ENCODE measurements around the gene KCTD5.
A peak's percentile ranks its signal among the peaks of the same experiment; 100 is the strongest.

The KCTD5 gene

GRCh38 chr16:2682209-2683021 lies at the start of gene KCTD5 (continued):
- no peak for TF ChIP-seq ZNF530 (tag by site-specific recombination; IDR thresholded peaks at IDR 0.05; ENCODE audit: low read depth)
- TF ChIP-seq ZNF549 (tag by site-specific recombination; IDR thresholded peaks at IDR 0.05): no peak
- TF ChIP-seq ZNF18 (tag by site-specific recombination; IDR thresholded peaks at IDR 0.05): peak; percentile 17; the same call in 1 of the 2 replicates
- peak; percentile 60; the same call in 1 of the 2 replicates for TF ChIP-seq ELK4 (IDR thresholded peaks at IDR 0.05; ENCODE audit: borderline replicate concordance, low read depth, low read length)
- TF ChIP-seq OVOL3 (tag by site-specific recombination; IDR thresholded peaks at IDR 0.05): 0 out of 2 replicates have a peak, but pooled peaks have one; percentile 76
- TF ChIP-seq ZNF292 (tag by site-specific recombination; IDR thresholded peaks at IDR 0.05; ENCODE audit: borderline replicate concordance, low read depth): no peak
- peak; percentile 80 for TF ChIP-seq ZNF146 (tag by site-specific recombination; IDR thresholded peaks at IDR 0.05)
- TF ChIP-seq ZNF626 (tag by site-specific recombination; IDR thresholded peaks at IDR 0.05): no peak
- no peak for TF ChIP-seq ZNF280C (tag by site-specific recombination; IDR thresholded peaks at IDR 0.05)
- no peak for TF ChIP-seq HIC1 (tag by site-specific recombination; IDR thresholded peaks at IDR 0.05)
- TF ChIP-seq ZNF23 (tag by site-specific recombination; IDR thresholded peaks at IDR 0.05; ENCODE audit: borderline replicate concordance): no peak
- TF ChIP-seq ZFP37 (tag by site-specific recombination; IDR thresholded peaks at IDR 0.05): no peak
- TF ChIP-seq REPIN1 (tag by site-specific recombination; IDR thresholded peaks at IDR 0.05; ENCODE audit: low read depth): no peak
- TF ChIP-seq ZNF571 (tag by site-specific recombination; IDR thresholded peaks at IDR 0.05): no peak
- no peak for TF ChIP-seq MEIS1 (CRISPR knock-in tag; IDR thresholded peaks at IDR 0.05; ENCODE audit: borderline replicate concordance)
- TF ChIP-seq ZNF707 (tag by site-specific recombination; IDR thresholded peaks at IDR 0.05): no peak
- no peak for TF ChIP-seq ZSCAN18 (tag by site-specific recombination; IDR thresholded peaks at IDR 0.05)
- TF ChIP-seq ZNF214 (tag by site-specific recombination; IDR thresholded peaks at IDR 0.05; ENCODE audit: borderline replicate concordance): no peak
- no peak for TF ChIP-seq ZNF302 (tag by site-specific recombination; IDR thresholded peaks at IDR 0.05; ENCODE audit: low read depth)
- TF ChIP-seq ZBTB6 (tag by site-specific recombination; IDR thresholded peaks at IDR 0.05): peak; percentile 67; the same call in 1 of the 2 replicates
- TF ChIP-seq SETDB1 (IDR thresholded peaks at IDR 0.05; ENCODE audit: insufficient read length, low read length): no peak
- peak; percentile 89; the same call in 1 of the 2 replicates for TF ChIP-seq ZSCAN23 (tag by site-specific recombination; IDR thresholded peaks at IDR 0.05)
- peak; percentile 99 for TF ChIP-seq ZNF639 (tag by site-specific recombination; IDR thresholded peaks at IDR 0.05)
